Pancreas (tissue), 10 donors: ENCODE results near the gene ENHO. TPM values are rescaled to one million over a fixed set of nuclear protein-coding genes. Genes with fewer than 3 reads are reported as not detected.
A peak's percentile ranks its signal among the peaks of the same experiment; 100 is the strongest.

ENCODE experiments used
- ATAC-seq, 4 donors: fragments of 200-7000 bp; cut with Tn5 transposase; one replicate each; pipeline versions ENCODE4 v1.8.0 to v1.9.1; 2020; ENCODE audit warnings: mild to moderate bottlenecking in 4 of 4, moderate library complexity in 4 of 4
- DNase-seq, 6 donors: peaks; one replicate each; pipeline ENCODE4 v3.0.0-alpha.2; 2020
- FAIRE-seq: peaks from 2 replicates; lab custom pipeline; 2012; peaks lifted over from hg19 to GRCh38; lab: Jason Lieb, UNC
- H3K27ac ChIP-seq, 4 donors: fragments of 200-600 bp; sonication (generic); 1 replicate in 3 of 4; 2 replicates in 1 of 4; pipeline versions ENCODE4 v1.5.0 to v1.8.0; 2020
- H3K27me3 ChIP-seq, 4 donors: fragments of 200-600 bp; one replicate each; pipeline ENCODE4 v1.8.0; 2021
- H3K36me3 ChIP-seq, 3 donors: fragments of 200-600 bp; sonication (generic) in 1 of 3; one replicate each; pipeline versions ENCODE4 v1.5.0 to v1.8.0; 2020 to 2021
- H3K4me1 ChIP-seq, 3 donors: fragments of 200-600 bp; one replicate each; pipeline ENCODE4 v1.8.0; 2021
- H3K4me3 ChIP-seq, 4 donors: fragments of 200-600 bp; sonication (generic) in 2 of 4; one replicate each; pipeline versions ENCODE4 v1.5.0 to v1.8.0; 2020 to 2021
- H3K9me3 ChIP-seq, 4 donors: fragments of 200-600 bp; one replicate each; pipeline ENCODE4 v1.8.0; 2021
- CTCF ChIP-seq, 4 donors: fragments of 200-600 bp; sonication (generic) in 3 of 4; IDR thresholded peaks; one replicate each; pipeline versions ENCODE4 v1.5.0 to v1.8.0; 2021; ENCODE audit warnings: antibody characterized with exemption in 4 of 4
- WGBS, 2 donors: extraction: QIAGEN DNeasy Blood & Tissue Kit; methylation state at CpG; one replicate each; pipeline ENCODE4 v1.1.7; 2013; 5-methylcytosine and 5-hydroxymethylcytosine counted together
- intact Hi-C, 3 donors: fragments of 100-400 bp; cut with DNase I; formaldehyde crosslinking; loops; one replicate each; pipeline versions ENCODE4 v1.11.1 to v1.14.2; 2022
- polyA plus RNA-seq, 2 donors: library from polyadenylated mRNA; stranded (reverse); fragments of 200-250 nt; gene quantifications; one replicate each; pipeline ENCODE4 v1.2.3, GENCODE V29; 2013
- total RNA-seq, 6 donors: library from RNA; stranded (reverse); fragmentation: NEBNext Ultra II Directional in 4 of 6; extraction: Animal tissue kit (Norgen Biotek cat#: 25700) in 4 of 6; gene quantifications; one replicate each; pipeline versions ENCODE4 v1.2.1 to v1.2.4, GENCODE V29; 2021 to 2023
- donor health status: healthy with polysubstance abuse.
- donor health status: DM: no; HTN: no; CAD: no; lungs with moderate emphysema.
- donor health status: DM: no; HTN: no; CAD: no.
- donor health status: control.
- donor health status: control.
- donor health status: Bipolar disorder and iron deficiency.
- donor health status: DM: yes; HTN: yes; CAD: no.
- donor health status: DM: no; HTN: no; CAD: no.
- donor health status: DM: no; HTN: no; CAD: no.
- donor health status: DM: yes; HTN: yes; CAD: no.

Gene ENHO
- total and polyA plus RNA-seq, 8 donors, result 0.24 to 4.3 (median 0.67) TPM

DNA sequence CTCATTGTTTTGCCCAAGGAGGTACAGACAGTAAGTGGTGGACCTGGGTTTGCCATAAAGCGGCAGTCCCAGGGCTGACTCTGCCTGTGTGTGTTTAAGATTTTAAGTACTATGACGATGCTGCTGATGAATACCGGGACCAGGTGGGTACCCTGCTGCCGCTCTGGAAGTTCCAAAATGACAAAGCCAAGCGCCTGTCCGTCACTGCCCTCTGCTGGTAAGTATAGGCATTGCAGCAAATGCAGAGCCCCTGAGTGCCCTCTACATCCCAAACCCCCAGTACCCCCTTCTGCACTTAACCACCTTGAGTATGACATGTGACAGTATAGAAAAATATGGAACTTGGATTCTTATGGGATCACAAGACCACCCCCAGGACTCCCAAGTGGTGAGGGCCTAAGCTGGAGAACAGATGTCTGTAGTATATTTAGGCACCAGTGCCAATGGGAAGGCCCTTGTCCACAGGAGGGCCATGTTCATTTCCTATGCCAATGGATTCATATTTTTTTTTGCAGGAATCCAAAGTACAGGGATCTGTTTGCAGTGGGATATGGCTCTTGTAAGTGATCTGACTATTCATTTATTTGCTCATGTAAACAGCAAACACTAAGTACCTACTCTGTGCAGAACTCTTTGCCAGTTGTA lies 22.0 kb downstream of the ENHO start:
- no peaks in the 10 kb centered on the region for H3K36me3 ChIP-seq
- no peaks in the 10 kb centered on the region for H3K4me1 ChIP-seq
- no peaks in the 10 kb centered on the region for H3K27me3 ChIP-seq
- DNase-seq (peak in 4 of 6 donors; percentile 47 to 75 (median 67)), FAIRE-seq (no peak), ATAC-seq (peak; percentile 35 to 81 (median 74))
- H3K9me3 ChIP-seq, result no peaks in the 10 kb centered on the region
- 1 to 3% methylated on average over 6 of the region's 6 CpGs for WGBS, 2 donors
- intact Hi-C loops, result loop anchor here in 1 of 3 donors (10.0 kb wide), 1 partner anchor 66 kb away; no protein-coding TSS in a partner anchor
- no peak overlapping the region for H3K27ac ChIP-seq
- H3K4me3 ChIP-seq, result no peak overlapping the region
- peak; percentile 91 to 97 (median 95) for TF ChIP-seq CTCF (IDR thresholded peaks at IDR 0.05)

GRCh38 chr9:34499076-34499475 lies 23.7 kb downstream of the ENHO start:
- Histone ChIP-seq H3K36me3 (no peaks in the 10 kb centered on the region), H3K4me1 (no peaks in the 10 kb centered on the region), H3K27ac (no peak overlapping the region), H3K27me3 (no peaks in the 10 kb centered on the region), H3K4me3 (no peak overlapping the region), H3K9me3 (no peaks in the 10 kb centered on the region)
- TF ChIP-seq CTCF (IDR thresholded peaks at IDR 0.05), result no peak
- WGBS, 2 donors, result 61 to 75% methylated on average over 2 of the region's 2 CpGs
- DNase-seq, result no peak
- no peak for FAIRE-seq
- intact Hi-C loops, result loop anchor here in 1 of 3 donors (10.0 kb wide), 1 partner anchor 94 kb away; no protein-coding TSS in a partner anchor
- ATAC-seq, result no peak

GRCh38 chr9:34498553-34498952 lies 24.2 kb downstream of the ENHO start:
- WGBS, 2 donors, result 31 to 37% methylated on average over 3 of the region's 3 CpGs
- intact Hi-C loops, result loop anchor here in 1 of 3 donors (10.0 kb wide), 1 partner anchor 94 kb away; no protein-coding TSS in a partner anchor
- ATAC-seq, result no peak

GRCh38 chr9:34496149-34496712 lies 26.6 kb downstream of the ENHO start:
- Histone ChIP-seq H3K4me3 (no peak overlapping the region), H3K27ac (no peak overlapping the region), H3K4me1 (no peaks in the 10 kb centered on the region), H3K36me3 (no peaks in the 10 kb centered on the region), H3K9me3 (no peaks in the 10 kb centered on the region), H3K27me3 (no peaks in the 10 kb centered on the region)
- intact Hi-C loops, result loop anchor here in 1 of 3 donors (10.0 kb wide), 1 partner anchor 91 kb away; no protein-coding TSS in a partner anchor
- WGBS, 2 donors, result 77 to 78% methylated on average over 6 of the region's 6 CpGs
- no peak for ATAC-seq
- FAIRE-seq, result no peak
- no peak for TF ChIP-seq CTCF (IDR thresholded peaks at IDR 0.05)
- no peak for DNase-seq

More at GRCh38 chr9:34498553-34498952, 24.2 kb downstream of the ENHO start:
- H3K27me3 ChIP-seq, result no peaks in the 10 kb centered on the region
- no peak overlapping the region for H3K27ac ChIP-seq
- DNase-seq (no peak), FAIRE-seq (no peak)
- H3K36me3 ChIP-seq, result no peaks in the 10 kb centered on the region
- H3K4me3 ChIP-seq, result no peak overlapping the region
- H3K9me3 ChIP-seq, result no peaks in the 10 kb centered on the region
- no peaks in the 10 kb centered on the region for H3K4me1 ChIP-seq
- TF ChIP-seq CTCF (IDR thresholded peaks at IDR 0.05), result no peak
